DMS 273 treated with DMSO at 0.1 percent for 48 hours (cell line): Measurements from ENCODE around the gene CHMP2B.

Source experiments
- DNase-seq: peaks from one replicate; lab custom pipeline; 2025; lab: John Stamatoyannopoulos, UW

CHMP2B gene, protein sequence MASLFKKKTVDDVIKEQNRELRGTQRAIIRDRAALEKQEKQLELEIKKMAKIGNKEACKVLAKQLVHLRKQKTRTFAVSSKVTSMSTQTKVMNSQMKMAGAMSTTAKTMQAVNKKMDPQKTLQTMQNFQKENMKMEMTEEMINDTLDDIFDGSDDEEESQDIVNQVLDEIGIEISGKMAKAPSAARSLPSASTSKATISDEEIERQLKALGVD

DNA sequence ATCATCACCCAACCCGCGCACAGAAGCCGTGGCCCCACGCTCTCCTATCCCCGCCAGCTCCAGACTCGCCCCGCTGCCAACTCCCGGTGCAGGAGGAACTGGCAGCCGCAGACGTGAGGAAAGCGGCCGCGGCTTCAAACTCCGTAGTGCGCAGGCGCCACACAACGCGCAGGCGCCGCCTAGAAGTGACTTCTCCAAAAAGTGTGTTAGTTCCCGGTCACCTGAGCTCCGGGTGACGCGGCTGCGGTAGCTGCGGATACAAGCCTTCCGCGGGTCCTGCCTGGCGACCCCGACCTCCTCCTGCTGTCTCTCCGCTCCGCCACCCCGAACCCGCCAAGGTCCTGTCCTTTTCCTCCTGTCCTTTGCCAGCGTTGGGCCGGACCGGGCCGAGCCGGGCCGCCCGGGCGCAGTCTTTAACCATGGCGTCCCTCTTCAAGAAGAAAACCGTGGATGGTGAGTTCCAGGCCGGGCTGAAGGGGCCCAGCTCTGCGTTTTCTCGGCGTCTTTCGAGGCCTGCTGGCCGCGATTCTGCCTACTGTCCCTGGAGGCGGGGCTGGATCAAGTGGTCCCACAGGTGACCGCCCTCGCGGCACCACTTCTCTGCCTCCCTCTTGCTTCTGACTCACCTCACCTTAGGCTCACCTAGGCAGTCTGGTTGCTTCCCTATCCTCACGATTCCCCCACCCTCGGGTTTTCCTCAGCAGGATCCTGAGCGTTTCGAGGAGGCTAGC is at the start of gene CHMP2B:
CHMP2B (plus strand) TSS at position 206 of the 731 bp plus-strand sequence; CDS start at position 420, 214 bp downstream.
- peak; percentile 15 for DNase-seq

DNA sequence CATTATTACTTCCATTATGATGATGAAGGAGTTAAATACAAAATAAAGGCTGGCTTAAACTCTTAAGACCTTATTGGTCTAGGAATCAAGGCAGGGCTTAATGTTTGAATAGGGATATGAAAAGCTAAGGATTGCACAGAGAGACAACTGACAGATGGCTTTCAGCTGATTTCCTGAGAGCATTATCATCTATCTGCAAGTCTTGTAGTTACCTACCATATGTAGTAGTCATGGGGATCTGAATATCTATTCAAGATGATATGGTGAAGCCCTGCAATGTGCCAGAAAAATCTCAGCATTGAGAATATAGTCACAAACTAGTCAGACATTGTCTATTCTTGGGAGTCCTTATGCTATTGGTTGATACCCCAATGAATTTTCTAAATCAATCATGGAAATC is 47.5 kb upstream of the CHMP2B start:
- DNase-seq: no peak

DNA sequence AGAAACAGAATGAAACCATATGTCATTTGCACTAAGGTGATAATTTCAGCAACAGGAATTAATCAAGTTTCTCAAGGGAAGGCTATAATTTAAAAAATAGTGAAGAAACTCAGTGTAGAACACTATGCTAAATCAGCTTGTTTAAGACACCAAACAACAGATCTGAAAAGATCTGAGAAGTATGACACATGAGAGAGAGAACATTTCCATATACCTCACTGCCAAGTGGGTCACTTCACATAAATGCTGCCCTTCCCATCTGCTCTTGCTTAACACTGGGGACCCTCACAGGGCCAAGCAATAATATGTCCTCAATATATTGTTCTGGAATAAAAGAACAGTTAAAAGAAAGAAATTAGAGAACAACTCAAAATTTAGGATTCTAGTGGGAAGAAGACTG is 45.6 kb upstream of the CHMP2B start:
- no peak for DNase-seq

DNA sequence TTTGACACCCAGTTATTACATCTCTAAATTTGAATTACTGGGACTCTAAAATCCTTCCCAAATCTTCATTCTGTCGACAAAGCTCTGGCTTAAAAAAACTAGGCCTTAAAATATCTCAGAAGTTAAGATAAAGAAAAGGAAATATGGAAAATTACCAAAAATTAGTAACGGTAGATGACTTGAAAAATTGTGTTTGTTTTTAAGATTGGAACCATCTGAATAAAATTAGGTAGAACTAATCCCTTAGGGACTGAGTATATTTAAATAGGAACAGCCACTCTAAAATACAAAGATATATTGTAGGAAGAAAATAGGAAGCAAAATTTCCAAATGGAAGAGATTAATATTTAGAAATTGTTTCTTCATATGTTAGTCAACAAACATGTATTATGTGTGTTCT is 45.1 kb upstream of the CHMP2B start:
- DNase-seq: no peak

DNA sequence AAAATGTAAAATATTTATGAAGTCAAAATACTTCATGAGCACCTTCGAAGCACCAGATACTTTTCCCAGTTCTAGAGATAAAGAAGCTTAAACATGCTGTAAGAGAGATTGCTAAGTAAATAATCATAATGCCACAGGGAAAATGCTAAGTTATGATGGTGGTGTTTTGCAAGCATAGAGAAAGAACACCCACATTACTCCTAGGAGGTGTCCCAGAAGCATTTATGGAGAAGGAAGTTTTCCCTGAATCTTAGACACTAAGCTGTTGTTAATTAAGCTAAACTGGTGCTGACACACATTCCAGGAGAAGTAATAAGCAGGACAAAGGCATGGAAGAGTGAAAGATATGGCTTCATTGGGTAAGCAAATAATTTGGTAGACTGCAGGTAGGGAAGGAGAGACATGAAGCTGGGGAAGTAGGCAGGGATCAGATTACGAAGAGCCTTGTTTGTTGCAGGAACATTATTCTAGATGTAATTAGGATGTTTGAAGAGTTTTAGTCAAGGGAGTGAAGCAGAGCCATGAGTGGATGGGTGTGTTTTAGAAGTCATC is 40.4 kb upstream of the CHMP2B start:
- DNase-seq: no peak

DNA sequence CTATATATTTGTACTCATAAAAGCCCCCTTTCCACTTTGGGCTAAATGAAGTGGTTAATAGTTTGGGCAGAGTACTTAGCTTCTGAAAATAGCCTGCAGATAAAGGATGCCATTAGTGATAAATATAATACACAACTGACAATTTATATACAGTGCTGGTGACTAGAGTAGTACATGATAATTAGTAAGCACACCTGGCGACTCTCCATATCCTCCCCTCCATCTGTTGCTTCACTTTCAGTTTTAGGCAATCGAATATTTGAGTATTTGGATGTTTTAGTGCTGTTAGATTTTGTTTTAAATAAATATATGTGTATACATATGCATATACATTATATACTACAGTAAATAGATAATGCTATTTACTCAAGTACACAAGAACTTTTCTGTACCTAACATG is 35.9 kb upstream of the CHMP2B start:
- no peak for DNase-seq

DNA sequence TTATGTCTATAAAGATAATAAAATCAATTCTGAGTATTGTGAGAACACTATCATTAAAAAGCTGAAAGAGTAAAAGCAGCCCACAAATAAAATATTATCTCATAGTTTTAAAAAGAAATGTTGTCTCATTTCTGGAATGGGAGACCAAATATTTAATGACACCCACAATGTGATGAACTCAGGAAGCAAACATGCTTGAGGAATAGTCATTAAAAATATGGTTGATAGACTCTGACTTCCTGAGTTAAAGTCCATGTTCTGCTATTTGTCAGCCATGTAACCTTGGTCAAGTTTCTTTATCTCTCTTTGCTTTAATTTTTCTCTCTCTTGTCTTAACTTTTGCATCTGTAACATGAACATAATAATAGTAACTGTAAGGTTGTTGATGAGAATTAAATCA is 35.5 kb upstream of the CHMP2B start:
- no peak for DNase-seq

DNA sequence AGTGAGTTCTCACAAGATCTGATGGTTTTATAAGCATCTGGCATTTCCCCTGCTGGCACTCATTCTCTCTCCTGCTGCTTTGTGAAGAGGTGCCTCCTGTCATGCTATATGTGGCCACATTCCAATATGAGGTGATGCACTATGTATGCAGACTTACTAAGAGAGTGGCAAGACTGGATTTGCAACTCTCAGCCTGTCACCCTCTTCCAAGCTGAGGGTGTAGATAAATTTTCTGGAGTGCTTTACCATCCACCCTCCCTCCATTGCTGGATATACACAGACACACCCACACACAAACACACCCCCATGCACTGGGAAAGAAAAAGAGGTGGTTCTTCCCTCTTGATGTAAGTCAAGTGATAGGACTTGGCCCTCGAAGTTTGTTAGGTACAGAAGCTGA is 30.2 kb upstream of the CHMP2B start:
- DNase-seq: no peak

DNA sequence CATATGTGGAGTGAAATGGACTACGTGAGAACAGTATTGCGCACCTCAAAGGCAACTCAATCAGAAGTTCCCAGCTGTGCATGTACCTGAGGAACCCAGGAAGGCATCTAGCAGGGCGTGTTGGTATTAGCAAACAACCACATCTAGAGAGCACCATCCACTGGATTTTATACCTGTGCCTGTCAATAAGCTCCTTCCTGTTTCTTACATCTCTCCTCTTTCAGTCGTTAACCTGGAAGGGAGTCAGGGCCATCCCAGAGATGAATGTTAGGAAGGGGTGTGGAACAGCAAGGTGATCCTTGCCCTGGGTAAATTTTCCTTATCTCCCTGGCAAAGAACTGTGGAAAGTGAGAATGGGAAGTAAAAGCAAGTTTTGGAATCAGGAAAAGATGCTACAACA is 29.6 kb upstream of the CHMP2B start:
- no peak for DNase-seq

DNA sequence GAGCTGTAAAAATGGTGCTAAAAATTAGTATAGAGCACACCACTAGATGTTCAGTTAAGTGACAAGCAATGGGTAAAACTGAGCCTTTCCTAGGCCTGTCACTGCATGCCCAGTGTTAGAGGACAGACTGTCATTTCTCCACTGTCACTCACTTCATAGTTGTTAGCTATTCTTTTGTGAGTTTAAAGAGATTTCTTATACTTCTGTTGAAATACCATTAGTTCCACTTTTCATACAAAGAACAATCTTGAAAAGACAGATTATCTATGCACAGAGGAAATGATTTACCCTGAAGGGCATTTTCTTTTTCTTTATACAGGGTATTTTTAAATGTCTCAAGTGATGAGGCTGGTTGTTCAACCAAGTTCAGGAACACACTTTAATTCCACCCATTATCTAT is 28.3 kb upstream of the CHMP2B start:
- DNase-seq: no peak

DNA sequence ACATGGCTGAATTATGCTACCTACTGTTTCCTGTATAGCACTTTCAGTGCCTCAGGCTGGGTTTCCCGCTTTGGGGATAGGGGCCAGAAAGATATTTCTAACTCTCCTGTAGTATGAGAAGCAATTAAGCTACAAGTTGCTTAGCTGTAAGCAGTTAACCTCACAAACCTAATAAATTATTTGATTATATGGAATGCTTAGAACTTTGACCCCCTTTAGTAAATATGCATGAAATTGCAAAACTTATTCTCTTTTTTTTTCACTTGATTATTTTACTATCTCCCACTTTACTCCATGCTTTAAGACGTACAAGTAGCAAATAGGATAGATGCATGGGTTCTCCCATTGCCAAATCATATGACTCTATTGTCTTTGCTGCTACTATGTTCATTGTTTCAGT is 27.5 kb upstream of the CHMP2B start:
- no peak for DNase-seq

DNA sequence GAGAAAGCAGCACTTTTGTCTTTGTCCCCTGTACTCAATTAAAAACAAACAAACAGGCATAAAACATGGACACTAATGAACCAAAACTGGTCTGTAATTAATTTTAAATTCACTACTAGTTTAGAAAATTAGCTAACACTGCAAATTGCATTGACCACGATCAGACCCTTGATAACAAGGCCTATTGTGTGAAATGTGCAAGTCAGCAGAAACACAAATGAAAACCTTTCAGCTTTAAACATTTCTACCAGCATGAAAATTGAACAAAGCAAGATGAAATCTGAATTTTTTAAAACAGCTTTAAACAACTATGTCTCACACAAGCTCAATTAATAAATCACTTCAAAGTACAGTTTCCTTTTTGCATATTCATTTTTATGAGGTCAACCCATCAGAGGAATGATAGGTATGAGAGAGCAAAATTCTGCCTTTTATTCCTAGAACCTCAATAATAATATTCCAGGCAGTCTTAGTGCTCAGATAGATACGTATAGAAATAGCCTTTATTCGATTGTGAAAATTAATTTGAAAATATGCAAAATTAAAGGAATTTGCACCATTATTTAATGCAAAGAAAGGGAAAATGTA is 27.0 kb upstream of the CHMP2B start:
- no peak for DNase-seq

DNA sequence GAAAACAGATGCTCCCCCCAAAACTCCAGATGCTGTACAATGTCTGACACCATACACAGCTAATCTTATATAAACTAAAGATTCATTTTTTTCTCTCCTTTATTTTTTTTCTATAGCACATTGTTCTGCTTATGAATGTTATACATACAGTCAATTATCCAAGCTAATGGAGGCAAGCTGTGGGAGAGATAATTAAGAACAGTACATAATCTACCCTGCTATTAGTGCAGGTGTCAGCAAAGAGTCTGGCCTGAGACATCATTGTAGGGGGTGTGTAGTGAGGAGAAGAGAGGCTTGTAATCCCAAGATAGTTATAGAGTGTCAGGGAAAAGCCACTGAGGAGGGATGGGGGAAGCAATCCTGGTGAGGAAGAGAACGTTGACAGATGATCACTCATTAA is 25.4 kb upstream of the CHMP2B start:
- no peak for DNase-seq

DNA sequence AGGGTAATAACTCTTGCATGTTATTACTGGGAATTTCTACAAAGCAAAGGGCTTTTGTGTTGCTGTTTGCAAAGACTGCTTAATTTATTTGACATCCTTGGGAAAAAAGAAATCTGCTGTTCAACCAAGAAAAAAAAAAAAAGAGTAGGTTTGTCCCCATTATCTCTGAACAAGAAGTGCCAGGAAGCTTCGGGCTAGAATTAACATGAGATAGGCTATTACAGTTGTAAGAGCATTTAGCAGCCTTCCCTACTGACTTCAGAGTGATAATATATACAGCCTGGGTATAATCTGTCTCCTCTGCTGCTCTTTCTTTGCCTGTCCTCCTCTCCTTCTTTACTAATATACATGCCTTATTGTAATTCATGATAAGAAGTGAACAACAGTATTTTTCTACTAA is 23.3 kb upstream of the CHMP2B start:
- DNase-seq: no peak

DNA sequence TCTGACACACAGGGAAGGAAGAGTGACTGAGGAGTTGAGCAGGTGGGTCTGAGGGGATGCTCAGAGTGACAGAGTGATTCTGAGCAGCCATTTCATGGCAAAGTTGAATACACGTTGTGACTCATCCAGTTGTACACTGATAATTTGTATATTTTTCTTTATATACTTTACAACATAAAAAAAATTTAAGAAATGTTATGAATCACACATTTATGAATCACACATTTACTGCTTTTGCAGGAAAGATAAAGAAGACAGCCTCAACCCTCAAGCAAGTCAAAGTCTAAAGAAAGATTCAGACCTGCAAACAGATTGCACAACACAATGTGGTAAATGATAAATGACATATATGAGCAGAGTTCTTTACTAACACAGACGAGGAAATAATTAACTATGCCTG is 21.0 kb upstream of the CHMP2B start:
- DNase-seq: no peak

DNA sequence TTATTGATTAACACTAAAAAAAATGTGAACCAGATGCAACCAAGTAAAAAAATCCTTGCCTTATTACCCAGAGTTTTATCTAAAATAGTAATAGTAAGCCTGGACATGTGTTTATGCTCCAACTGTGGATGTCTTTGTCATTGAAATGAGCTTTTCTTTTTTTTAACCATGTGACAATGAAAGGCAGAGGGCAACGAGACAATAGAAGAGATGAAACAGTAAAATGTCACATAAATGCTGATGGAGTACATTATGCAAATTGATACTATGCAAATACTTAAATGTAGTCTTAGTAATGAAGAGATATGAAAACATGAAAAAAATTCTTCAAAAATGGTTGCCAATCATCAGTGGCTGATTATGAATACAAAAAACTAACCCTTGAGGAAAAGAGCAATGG is 20.5 kb upstream of the CHMP2B start:
- DNase-seq: no peak

DNA sequence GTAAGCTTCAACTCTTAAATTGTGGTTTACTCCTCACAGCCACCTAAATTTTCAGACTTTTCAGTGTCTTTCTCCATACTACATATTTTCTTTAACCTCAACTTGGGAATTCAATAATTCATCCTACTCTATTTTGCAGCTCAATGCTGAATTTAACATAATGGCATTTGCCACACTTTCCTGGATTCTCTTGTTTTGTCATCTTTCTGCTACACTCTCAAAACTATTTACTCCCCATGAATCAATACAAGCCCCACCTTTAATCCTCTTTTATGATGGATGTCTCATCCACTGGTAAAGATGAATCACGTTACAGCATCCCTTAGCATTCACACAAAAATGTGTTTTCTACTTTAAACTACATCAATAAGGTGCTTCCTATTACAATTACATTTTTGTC is 19.6 kb upstream of the CHMP2B start:
- DNase-seq: no peak

DNA sequence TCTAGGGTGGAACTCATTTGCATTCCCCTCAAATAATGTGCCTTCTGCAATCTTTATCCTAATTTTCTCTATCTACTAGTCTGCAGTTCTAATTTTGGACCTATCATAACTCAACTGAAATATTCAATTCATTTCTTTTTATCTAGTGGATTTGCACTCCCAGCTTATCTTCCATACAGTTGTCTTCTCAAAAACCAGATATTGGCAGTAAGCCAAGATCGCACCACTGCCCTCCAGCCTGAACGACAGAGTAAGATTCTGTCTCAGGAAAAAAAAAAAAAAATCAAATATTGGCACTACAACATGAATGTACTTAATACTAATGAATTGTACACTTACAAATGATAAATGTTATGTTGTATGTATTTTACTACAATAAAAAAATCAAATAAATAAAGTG is 18.0 kb upstream of the CHMP2B start:
- DNase-seq: no peak

DNA sequence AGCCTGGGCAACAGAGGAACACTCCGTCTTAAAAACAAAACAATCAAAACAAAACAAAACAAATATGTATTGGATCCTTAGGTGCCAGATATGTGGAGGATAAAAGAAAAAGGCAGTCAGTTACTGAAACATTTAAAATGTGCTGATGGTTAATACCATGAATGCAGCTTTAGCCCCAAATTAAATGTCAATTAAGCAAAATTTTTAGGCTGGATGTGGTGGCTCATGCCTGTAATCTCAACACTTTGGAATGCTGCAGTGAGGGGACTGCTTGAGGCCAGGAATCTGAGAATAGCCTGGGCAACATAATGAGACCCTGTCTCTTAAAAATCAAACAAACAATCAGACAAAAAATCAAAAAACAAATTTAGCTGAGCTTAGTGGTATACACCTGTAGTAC is 8.5 kb upstream of the CHMP2B start:
- no peak for DNase-seq

DNA sequence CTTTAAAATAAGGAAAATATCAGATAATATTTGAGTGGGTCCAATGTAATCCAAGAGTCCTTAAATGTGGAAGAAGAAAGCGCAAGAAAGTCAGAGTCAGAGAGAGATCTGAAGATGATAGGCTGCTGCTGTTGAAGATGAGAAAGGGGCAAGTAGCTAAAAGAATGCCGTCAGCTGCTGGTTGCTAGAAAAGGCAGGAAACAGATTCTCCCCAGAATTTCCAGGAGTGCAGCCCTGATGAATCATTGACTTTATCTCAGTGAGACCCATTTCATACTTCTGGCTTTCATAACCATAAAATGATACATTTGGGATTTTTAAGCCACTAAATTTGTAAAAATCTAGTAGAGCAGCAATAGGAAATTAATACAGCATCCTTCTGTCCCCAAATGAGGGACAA is 7.5 kb upstream of the CHMP2B start:
- no peak for DNase-seq

DNA sequence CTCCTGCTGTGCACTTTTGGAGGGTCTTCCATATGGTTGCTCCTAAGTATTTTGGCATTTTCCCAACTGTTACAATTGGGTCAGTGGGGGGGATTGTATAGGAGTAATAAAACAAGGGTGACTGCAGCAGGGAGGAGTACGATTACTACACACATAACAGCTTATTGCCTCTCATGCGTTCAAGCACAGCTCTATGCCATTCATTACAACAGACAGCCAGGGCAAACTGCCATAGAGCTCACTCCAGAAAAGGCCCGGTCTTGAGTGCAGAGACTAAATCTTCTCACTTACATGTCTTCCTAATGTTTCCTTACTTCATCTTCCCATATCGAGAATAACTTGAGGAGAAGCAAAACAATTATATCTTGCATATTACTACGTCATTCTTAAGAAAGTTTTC is 1.4 kb upstream of the CHMP2B start:
- no peak for DNase-seq

DNA sequence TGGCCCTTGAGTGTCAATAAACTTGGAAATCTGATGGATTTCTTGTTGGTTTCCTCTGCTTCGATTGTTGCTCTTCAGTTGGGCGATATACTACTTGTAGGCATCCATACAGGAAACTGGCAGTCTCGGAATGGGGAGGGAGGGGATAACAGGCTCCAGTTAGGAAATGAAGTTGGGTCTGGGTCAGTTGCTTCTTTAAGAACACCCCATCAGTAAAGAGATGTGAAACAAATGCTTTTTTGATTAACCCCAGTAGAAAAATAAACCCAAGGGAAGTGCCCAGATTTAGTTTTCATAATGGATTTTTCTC is 681 bp downstream of the CHMP2B start:
- no peak for DNase-seq

DNA sequence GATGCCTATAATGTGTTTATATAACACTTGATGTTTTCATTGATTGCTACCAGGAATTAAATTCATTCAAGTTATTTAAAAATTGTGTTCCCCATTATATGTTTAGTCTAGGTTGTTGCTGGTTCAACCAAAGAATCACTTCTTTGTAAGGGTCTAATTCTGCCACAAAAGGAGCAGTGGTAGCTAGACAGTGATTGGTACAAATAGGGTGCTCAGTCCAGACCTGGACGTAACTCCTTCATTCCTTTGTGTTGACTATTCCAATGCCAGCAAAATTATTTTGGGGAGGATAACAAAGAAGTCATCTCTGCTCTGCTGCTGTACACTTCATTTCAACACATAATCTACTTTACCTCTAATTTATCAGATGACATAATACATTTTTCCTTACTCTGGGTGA is 1.2 kb downstream of the CHMP2B start:
- DNase-seq: no peak

DNA sequence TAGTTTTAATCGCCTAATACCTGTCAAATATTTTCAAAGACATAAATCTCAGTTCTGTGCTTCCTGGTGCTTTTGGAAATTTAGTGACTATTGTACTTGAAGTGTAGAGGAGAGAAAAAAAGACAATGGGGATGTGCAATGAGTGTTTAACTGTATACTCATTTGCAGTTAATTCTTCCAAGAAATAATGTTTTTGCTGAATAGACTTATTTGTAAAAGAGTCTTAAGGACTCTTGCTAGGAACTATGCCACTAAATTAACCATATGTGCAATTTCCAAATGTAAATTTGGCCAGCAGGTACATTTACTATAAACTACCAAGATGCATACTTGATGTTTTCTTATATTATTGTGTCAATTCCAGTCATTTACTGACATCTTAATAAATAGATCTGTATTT is 2.0 kb downstream of the CHMP2B start:
- DNase-seq: no peak
